ENCODE results near the gene INO80.

Gene INO80

GRCh38 chr15:41102854-41103253 lies 13.2 kb downstream of the INO80 start:
- Histone ChIP-seq H3K4me3 (IDR thresholded peaks at IDR 0.05; ENCODE audit: insufficient read depth, low read depth, low read length) (no peak overlapping the region), H3K36me3 (ENCODE audit: insufficient read depth) (no peaks in the 10 kb centered on the region), H4K20me1 (ENCODE audit: insufficient read depth) (no peaks in the 10 kb centered on the region), H3K4me1 (ENCODE audit: low read depth, poor library complexity, severe bottlenecking) (peaks cover 2% of the 10 kb centered on the region), H3K27me3 (ENCODE audit: insufficient read depth, low read depth) (no peaks in the 10 kb centered on the region), H3K4me2 (no peak overlapping the region), H3K79me2 (ENCODE audit: insufficient read depth, low read depth) (peaks cover 76% of the 10 kb centered on the region), H3K9ac (no peak overlapping the region), H3K27ac (no peak overlapping the region), H2AFZ (ENCODE audit: low read depth) (no peak overlapping the region)
- TF ChIP-seq CTCF (conservative IDR thresholded peaks at IDR 0.05; ENCODE audit: low read depth, low read length): no peak

- TF ChIP-seq CTCF (conservative IDR thresholded peaks at IDR 0.05; ENCODE audit: low read depth, low read length): no peak
- Histone ChIP-seq H3K4me2 (no peak overlapping the region), H3K79me2 (ENCODE audit: insufficient read depth, low read depth) (peaks cover 27% of the 10 kb centered on the region; the same call in 1 of the 2 replicates), H2AFZ (ENCODE audit: low read depth) (no peak overlapping the region), H3K27me3 (ENCODE audit: insufficient read depth, low read depth) (no peaks in the 10 kb centered on the region), H3K4me1 (ENCODE audit: low read depth, poor library complexity, severe bottlenecking) (no peaks in the 10 kb centered on the region), H4K20me1 (ENCODE audit: insufficient read depth) (no peaks in the 10 kb centered on the region), H3K4me3 (IDR thresholded peaks at IDR 0.05; ENCODE audit: insufficient read depth, low read depth, low read length) (no peak overlapping the region), H3K27ac (no peak overlapping the region), H3K36me3 (ENCODE audit: insufficient read depth) (peaks cover 15% of the 10 kb centered on the region; the same call in 1 of the 2 replicates), H3K9ac (no peak overlapping the region)
These were observed 19.9 kb downstream of the INO80 start for GRCh38 chr15:41096178-41096577.

GRCh38 chr15:41085029-41085428 lies 31.1 kb downstream of the INO80 start:
- Histone ChIP-seq H3K79me2 (ENCODE audit: insufficient read depth, low read depth) (no peaks in the 10 kb centered on the region; the same call in 1 of the 2 replicates), H3K27me3 (ENCODE audit: insufficient read depth, low read depth) (no peaks in the 10 kb centered on the region), H3K4me3 (IDR thresholded peaks at IDR 0.05; ENCODE audit: insufficient read depth, low read depth, low read length) (no peak overlapping the region), H3K27ac (peak overlapping the region; percentile 1; the same call in 1 of the 2 replicates), H3K4me1 (ENCODE audit: low read depth, poor library complexity, severe bottlenecking) (peaks cover 41% of the 10 kb centered on the region), H3K4me2 (peak overlapping the region; percentile 22; the same call in 1 of the 2 replicates), H4K20me1 (ENCODE audit: insufficient read depth) (no peaks in the 10 kb centered on the region), H3K36me3 (ENCODE audit: insufficient read depth) (peaks cover 15% of the 10 kb centered on the region; the same call in 1 of the 2 replicates), H3K9ac (no peak overlapping the region; the same call in 1 of the 2 replicates), H2AFZ (ENCODE audit: low read depth) (no peak overlapping the region)
- TF ChIP-seq CTCF (conservative IDR thresholded peaks at IDR 0.05; ENCODE audit: low read depth, low read length): no peak

GRCh38 chr15:41080144-41080543 lies 35.9 kb downstream of the INO80 start:
- H3K4me3 ChIP-seq (IDR thresholded peaks at IDR 0.05; ENCODE audit: insufficient read depth, low read depth, low read length): no peak overlapping the region
- H3K79me2 ChIP-seq (ENCODE audit: insufficient read depth, low read depth): no peaks in the 10 kb centered on the region; the same call in 1 of the 2 replicates
- no peak overlapping the region for H3K27ac ChIP-seq
- no peaks in the 10 kb centered on the region for H4K20me1 ChIP-seq (ENCODE audit: insufficient read depth)
- peaks cover 21% of the 10 kb centered on the region for H3K4me1 ChIP-seq (ENCODE audit: low read depth, poor library complexity, severe bottlenecking)
- H2AFZ ChIP-seq (ENCODE audit: low read depth): no peak overlapping the region
- H3K36me3 ChIP-seq (ENCODE audit: insufficient read depth): peaks cover 20% of the 10 kb centered on the region; the same call in 1 of the 2 replicates
- H3K4me2 ChIP-seq: no peak overlapping the region
- no peak for TF ChIP-seq CTCF (conservative IDR thresholded peaks at IDR 0.05; ENCODE audit: low read depth, low read length)
- H3K27me3 ChIP-seq (ENCODE audit: insufficient read depth, low read depth): no peaks in the 10 kb centered on the region
- H3K9ac ChIP-seq: no peak overlapping the region

Data from KMS-11 (cell line).